OCI-LY7 (cell line): ENCODE measurements around the gene GMDS. TPM values are rescaled to one million over a fixed set of nuclear protein-coding genes. Genes with fewer than 3 reads are reported as not detected.

Experiments used
- BruUV-seq: library from RNA; stranded (reverse); fragments of 400-500 nt; replicated peaks from 2 replicates; lab custom pipeline; 2021; lab: Mats Ljungman, UMichigan
- CTCF ChIA-PET: fragments of 300-600 bp; sonication (Branson Sonifier 250); formaldehyde crosslinking; loops from one replicate; lab custom pipeline; 2022; ENCODE audit warnings: antibody characterized with exemption; ENCODE audit not compliant: unreplicated experiment; lab: Charles Lee
- POLR2A ChIA-PET: fragments of 300-600 bp; sonication (Branson Sonifier 250); formaldehyde crosslinking; loops from one replicate; lab custom pipeline; 2022; ENCODE audit warnings: antibody characterized with exemption; lab: Charles Lee
- DNase-seq: peaks from one replicate; pipeline ENCODE4 v3.0.0-alpha.2; 2015; ENCODE audit warnings: low spot score
- H2AFZ ChIP-seq: fragments of 200-600 bp; sonication (generic), shearing (Covaris generic); 2 replicates; pipeline ENCODE4 v1.6.1; 2014; ENCODE audit warnings: mild to moderate bottlenecking, antibody characterized with exemption, low read length, moderate library complexity
- H3K27ac ChIP-seq: fragments of 200-600 bp; sonication (generic); 2 replicates; pipeline ENCODE4 v1.5.1; 2014; ENCODE audit warnings: mixed run types, low read depth, mild to moderate bottlenecking, moderate library complexity, low read length, inconsistent platforms; ENCODE audit not compliant: poor library complexity, severe bottlenecking
- H3K36me3 ChIP-seq: fragments of 200-600 bp; sonication (generic); 2 replicates; pipeline ENCODE4 v1.6.1; 2014; ENCODE audit warnings: mild to moderate bottlenecking, antibody characterized with exemption, low read length, moderate library complexity, mixed read lengths; ENCODE audit not compliant: insufficient read depth
- H3K4me1 ChIP-seq: fragments of 200-600 bp; sonication (generic); 2 replicates; pipeline ENCODE4 v1.5.1; 2014; ENCODE audit warnings: mild to moderate bottlenecking, low read length; ENCODE audit not compliant: insufficient read depth, poor library complexity, severe bottlenecking
- H3K4me2 ChIP-seq: fragments of 200-600 bp; sonication (generic); 2 replicates; pipeline ENCODE4 v1.6.1; 2014; ENCODE audit warnings: mild to moderate bottlenecking, low read length
- H3K4me3 ChIP-seq: fragments of 200-600 bp; sonication (generic); 2 replicates; pipeline ENCODE4 v1.5.1; 2014; ENCODE audit warnings: mild to moderate bottlenecking, low read depth, low read length; ENCODE audit not compliant: poor library complexity, severe bottlenecking
- H3K79me2 ChIP-seq: fragments of 200-600 bp; sonication (generic); 2 replicates; pipeline ENCODE4 v1.6.1; 2016; ENCODE audit warnings: low read depth, mild to moderate bottlenecking, low read length, moderate library complexity, mixed read lengths; ENCODE audit not compliant: insufficient read depth
- H3K9me2 ChIP-seq: fragments of 200-600 bp; sonication (generic); 2 replicates; pipeline ENCODE4 v1.6.1; 2016; ENCODE audit warnings: mild to moderate bottlenecking, low read length, mixed read lengths; ENCODE audit not compliant: insufficient read depth
- H3K9me3 ChIP-seq: fragments of 200-600 bp; sonication (generic); 2 replicates; pipeline ENCODE4 v1.6.1; 2014; ENCODE audit warnings: mild to moderate bottlenecking, mixed run types, low read length, mixed read lengths
- H4K20me1 ChIP-seq: fragments of 200-600 bp; sonication (generic); 2 replicates; pipeline ENCODE4 v1.6.1; 2014; ENCODE audit warnings: mild to moderate bottlenecking, antibody characterized with exemption, low read length, moderate library complexity, mixed read lengths; ENCODE audit not compliant: insufficient read depth
- EZH2phosphoT487 ChIP-seq: fragments of 200-600 bp; sonication (generic); IDR thresholded peaks from 2 replicates; pipeline ENCODE4 v1.6.1; 2018; ENCODE audit warnings: low read depth, borderline replicate concordance, mild to moderate bottlenecking, mixed run types, antibody characterized with exemption, low read length, moderate library complexity, mixed read lengths
- intact Hi-C: fragments of 100-400 bp; cut with micrococcal nuclease; formaldehyde crosslinking; loops from one replicate; pipeline ENCODE4 v1.10.0; 2022; ENCODE audit not compliant: unreplicated experiment
- total RNA-seq, 2 experiments: library from RNA; depleted of rRNA in 1 of 2; stranded (reverse); fragments of >200 nt in 1 of 2; shearing (Covaris generic) in 1 of 2; gene quantifications; 2 replicates each; pipeline ENCODE4 v1.2.3, GENCODE V29; 2014 to 2022
- TF ChIP-seq, protein P1 (sequence below): fragments of 200-600 bp; sonication (generic); conservative IDR thresholded peaks from 2 replicates; pipeline ENCODE4 v1.5.1; 2014; ENCODE audit warnings: mild to moderate bottlenecking, antibody characterized with exemption, low read length, moderate library complexity, mixed read lengths

The GMDS gene
- total RNA-seq, 2 experiments from 2014 or later: 9.9 to 26.8 TPM

DNA sequence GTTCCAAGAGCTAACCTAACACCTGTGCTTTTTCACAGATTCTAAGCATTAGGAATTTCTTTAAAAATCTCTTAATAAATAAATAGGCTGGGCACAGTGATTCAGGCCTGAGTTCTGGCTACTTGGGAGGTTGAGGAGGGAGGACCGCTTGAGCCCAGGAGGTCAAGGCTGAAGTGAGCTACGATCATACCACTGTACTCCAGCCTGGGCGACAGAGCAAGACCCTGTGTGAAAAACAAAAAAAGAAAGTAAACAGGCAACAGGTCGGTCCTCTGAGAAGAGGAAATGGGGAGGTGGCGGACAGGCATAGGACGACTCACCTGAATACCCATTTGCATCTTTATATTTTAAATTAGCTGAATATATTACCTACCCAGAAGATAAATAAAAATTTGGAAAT, 26.5 kb downstream of the GMDS start:
- BruUV-seq: no TSS peak
- H2AFZ ChIP-seq: no peak overlapping the region
- H3K36me3 ChIP-seq: no peaks in the 10 kb centered on the region
- CTCF ChIA-PET: no interaction called here
- H3K4me2 ChIP-seq: no peak overlapping the region
- no peak overlapping the region for H3K4me3 ChIP-seq
- POLR2A ChIA-PET: interaction anchor here (0.6 to 1.3 kb wide), 2 partner anchors 10 to 139 kb away, joined by 3 to 4 read pairs; no protein-coding TSS in a partner anchor
- H3K79me2 ChIP-seq: no peaks in the 10 kb centered on the region
- H4K20me1 ChIP-seq: no peaks in the 10 kb centered on the region; the same call in none of the 2 replicates
- no peaks in the 10 kb centered on the region for H3K9me2 ChIP-seq
- no peak overlapping the region for H3K27ac ChIP-seq
- intact Hi-C loops: no loop called here
- DNase-seq: no peak
- no peaks in the 10 kb centered on the region for H3K4me1 ChIP-seq
- TF ChIP-seq, protein P1, sequence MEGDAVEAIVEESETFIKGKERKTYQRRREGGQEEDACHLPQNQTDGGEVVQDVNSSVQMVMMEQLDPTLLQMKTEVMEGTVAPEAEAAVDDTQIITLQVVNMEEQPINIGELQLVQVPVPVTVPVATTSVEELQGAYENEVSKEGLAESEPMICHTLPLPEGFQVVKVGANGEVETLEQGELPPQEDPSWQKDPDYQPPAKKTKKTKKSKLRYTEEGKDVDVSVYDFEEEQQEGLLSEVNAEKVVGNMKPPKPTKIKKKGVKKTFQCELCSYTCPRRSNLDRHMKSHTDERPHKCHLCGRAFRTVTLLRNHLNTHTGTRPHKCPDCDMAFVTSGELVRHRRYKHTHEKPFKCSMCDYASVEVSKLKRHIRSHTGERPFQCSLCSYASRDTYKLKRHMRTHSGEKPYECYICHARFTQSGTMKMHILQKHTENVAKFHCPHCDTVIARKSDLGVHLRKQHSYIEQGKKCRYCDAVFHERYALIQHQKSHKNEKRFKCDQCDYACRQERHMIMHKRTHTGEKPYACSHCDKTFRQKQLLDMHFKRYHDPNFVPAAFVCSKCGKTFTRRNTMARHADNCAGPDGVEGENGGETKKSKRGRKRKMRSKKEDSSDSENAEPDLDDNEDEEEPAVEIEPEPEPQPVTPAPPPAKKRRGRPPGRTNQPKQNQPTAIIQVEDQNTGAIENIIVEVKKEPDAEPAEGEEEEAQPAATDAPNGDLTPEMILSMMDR: no peak
- no peak for TF ChIP-seq EZH2phosphoT487
- H3K9me3 ChIP-seq: no peaks in the 10 kb centered on the region

DNA sequence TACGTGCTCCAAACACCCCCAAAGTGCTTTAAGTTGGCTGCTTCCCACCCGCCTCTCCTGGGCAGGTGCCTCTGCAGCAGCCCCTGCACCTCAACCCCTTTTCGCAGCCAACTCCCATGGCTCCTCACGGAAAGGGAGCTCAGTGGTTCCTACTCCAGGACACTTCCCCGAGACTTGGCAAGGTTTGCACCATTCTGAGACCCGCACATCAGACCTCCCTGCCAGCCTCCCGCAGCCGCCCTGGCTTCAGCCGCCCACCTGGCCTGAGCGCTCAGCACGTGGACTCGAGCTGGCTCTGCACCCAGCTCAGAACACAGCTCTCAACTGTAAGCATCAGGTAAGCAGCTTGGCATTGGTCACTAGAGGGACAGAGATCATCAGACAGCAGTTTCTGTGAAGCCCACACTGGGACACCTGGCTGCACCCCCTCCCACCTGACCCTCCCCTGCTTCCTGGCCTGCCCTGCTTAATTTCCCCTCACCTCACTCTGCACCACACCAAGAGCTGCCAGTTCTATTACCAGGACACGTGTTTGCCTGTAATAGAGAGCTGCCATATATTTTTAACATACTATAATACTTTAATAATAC, 28.5 kb downstream of the GMDS start:
- H3K36me3 ChIP-seq: no peaks in the 10 kb centered on the region
- H3K4me3 ChIP-seq: no peak overlapping the region
- DNase-seq: no peak
- no TSS peak for BruUV-seq
- CTCF ChIA-PET: no interaction called here
- no peak overlapping the region for H3K27ac ChIP-seq
- H3K4me2 ChIP-seq: no peak overlapping the region
- no peaks in the 10 kb centered on the region for H3K4me1 ChIP-seq
- H4K20me1 ChIP-seq: no peaks in the 10 kb centered on the region; the same call in none of the 2 replicates
- H3K79me2 ChIP-seq: no peaks in the 10 kb centered on the region
- intact Hi-C loops: no loop called here
- no peak overlapping the region for H2AFZ ChIP-seq
- H3K9me3 ChIP-seq: no peaks in the 10 kb centered on the region
- TF ChIP-seq, protein P1: no peak
- no peak for TF ChIP-seq EZH2phosphoT487
- no peaks in the 10 kb centered on the region for H3K9me2 ChIP-seq
- POLR2A ChIA-PET: interaction anchor here (0.5 to 1.1 kb wide), 2 partner anchors 9 to 45 kb away, joined by 3 to 4 read pairs; no protein-coding TSS in a partner anchor

DNA sequence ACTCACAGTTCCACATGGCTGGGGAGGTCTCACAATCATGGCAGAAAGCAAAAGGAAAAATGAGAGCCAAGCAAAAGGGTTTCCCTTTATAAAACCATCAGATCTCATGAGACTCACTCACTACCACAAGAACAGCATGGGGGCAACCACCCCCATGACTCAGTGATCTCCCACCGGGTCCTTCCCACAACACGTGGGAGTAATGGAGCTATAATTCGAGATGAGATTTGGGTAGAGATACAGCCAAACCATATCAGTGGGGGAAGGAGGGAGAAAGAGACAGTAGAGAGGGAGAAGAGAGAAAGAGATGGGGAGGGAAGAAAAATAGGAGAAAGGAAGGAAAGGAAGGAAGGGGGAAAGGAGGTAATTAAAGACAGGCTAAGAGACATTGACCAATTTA, 30.1 kb downstream of the GMDS start:
- no peaks in the 10 kb centered on the region for H3K9me2 ChIP-seq
- DNase-seq: no peak
- H3K9me3 ChIP-seq: no peaks in the 10 kb centered on the region
- ChIA-PET POLR2A (interaction anchor here (0.6 to 0.8 kb wide), 2 partner anchors 37 to 685 kb away, joined by 3 to 9 read pairs; no protein-coding TSS in a partner anchor), CTCF (no interaction called here)
- TF ChIP-seq EZH2phosphoT487: no peak
- TF ChIP-seq, protein P1: no peak
- no TSS peak for BruUV-seq
- no peak overlapping the region for H2AFZ ChIP-seq
- no peaks in the 10 kb centered on the region; the same call in 1 of the 2 replicates for H4K20me1 ChIP-seq
- intact Hi-C loops: no loop called here
- no peaks in the 10 kb centered on the region for H3K4me1 ChIP-seq
- H3K79me2 ChIP-seq: no peaks in the 10 kb centered on the region
- H3K4me3 ChIP-seq: no peak overlapping the region
- no peak overlapping the region for H3K27ac ChIP-seq
- H3K36me3 ChIP-seq: no peaks in the 10 kb centered on the region
- H3K4me2 ChIP-seq: no peak overlapping the region
